ENCODE measurements around the gene BIRC7.

DNA sequence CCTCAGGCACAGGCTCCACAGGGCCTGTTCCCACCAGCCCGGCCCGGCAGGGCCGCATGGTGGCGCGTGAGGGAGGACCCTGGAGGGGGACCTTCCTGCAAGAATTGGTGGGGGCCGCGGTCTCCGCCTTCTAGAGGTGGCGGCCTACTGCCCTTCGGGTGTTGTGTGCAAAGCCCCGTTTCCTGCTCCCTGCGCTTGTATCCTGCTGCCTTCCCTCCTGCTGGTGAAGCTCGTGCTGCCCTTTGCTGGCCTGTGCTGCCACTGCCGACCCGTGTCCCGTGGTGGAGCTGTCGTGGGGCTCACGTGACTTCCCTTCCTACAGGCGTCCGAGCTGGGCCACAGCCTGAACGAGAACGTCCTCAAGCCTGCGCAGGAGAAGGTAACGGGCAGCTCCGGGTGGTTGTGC, 48.8 kb downstream of the BIRC7 start:
- TF ChIP-seq POLR2A (IDR thresholded peaks at IDR 0.05; ENCODE audit: low read depth, low read length) (no peak), POLR2AphosphoS5 (IDR thresholded peaks at IDR 0.05; ENCODE audit: low read depth, low read length) (no peak)
